Peyer's patch (tissue), 4 donors: Measurements from ENCODE around the gene LEKR1. TPM values are rescaled to one million over a fixed set of nuclear protein-coding genes. Genes with fewer than 3 reads are reported as not detected.
A peak's percentile ranks its signal among the peaks of the same experiment; 100 is the strongest.
"Not testable (repeated sequence)": the region's sequence is repeated elsewhere in the genome, so short reads cannot be mapped to it uniquely, and the experiment has no call there.

Experiments
- DNase-seq, 3 donors: peaks; one replicate each; pipeline ENCODE4 v3.0.0-alpha.2; 2017 to 2019
- H3K27ac ChIP-seq, 4 donors: fragments of 200-600 bp; sonication (generic); one replicate each; pipeline ENCODE4 v1.5.1; 2016 to 2019
- H3K27me3 ChIP-seq, 2 donors: fragments of 200-600 bp; sonication (generic); one replicate each; pipeline ENCODE4 v1.5.1; 2019
- H3K36me3 ChIP-seq, 3 donors: fragments of 200-600 bp; sonication (generic); one replicate each; pipeline ENCODE4 v1.5.1; 2016 to 2019
- H3K4me1 ChIP-seq, 4 donors: fragments of 200-600 bp; sonication (generic); one replicate each; pipeline ENCODE4 v1.5.1; 2016 to 2019
- H3K4me3 ChIP-seq, 4 donors: fragments of 200-600 bp; sonication (generic); 1 replicate in 3 of 4; 2 replicates in 1 of 4; pipeline ENCODE4 v1.5.1; 2016 to 2019; ENCODE audit warnings: mild to moderate bottlenecking in 1 of 4
- H3K9me3 ChIP-seq, 4 donors: fragments of 200-600 bp; sonication (generic); one replicate each; pipeline ENCODE4 v1.5.1; 2016 to 2019; ENCODE audit warnings: mild to moderate bottlenecking in 1 of 4
- CTCF ChIP-seq, 6 experiments: fragments of 450-650 bp in 4 of 6; fragments of 200-600 bp in 2 of 6; sonication (generic) in 1 of 6; IDR thresholded peaks; one replicate each; pipeline ENCODE4 v1.5.1; 2017 to 2019; ENCODE audit warnings: antibody characterized with exemption in 6 of 6, mild to moderate bottlenecking in 3 of 6, moderate library complexity in 1 of 6
- POLR2A ChIP-seq, 2 donors: fragments of 450-650 bp; IDR thresholded peaks; one replicate each; pipeline ENCODE4 v1.5.1; 2017; ENCODE audit warnings: antibody characterized with exemption in 2 of 2, mild to moderate bottlenecking in 2 of 2, moderate library complexity in 2 of 2
- total RNA-seq, 4 donors: library from RNA; depleted of rRNA; stranded (reverse); fragments of >200 nt; gene quantifications; one replicate each; pipeline ENCODE4 v1.1.0, GENCODE V29; 2016

The LEKR1 gene
- total RNA-seq, 4 donors from 2014 or later, result 0.85 to 9.1 (median 0.94) TPM; not detected in 1

GRCh38 chr3:156865732-156866131 is 39.6 kb downstream of the LEKR1 start:
- Histone ChIP-seq H3K9me3 (no peaks in the 10 kb centered on the region), H3K36me3 (no peaks in the 10 kb centered on the region), H3K4me3 (no peak overlapping the region), H3K4me1 (no peaks in the 10 kb centered on the region), H3K27ac (no peak overlapping the region), H3K27me3 (no peaks in the 10 kb centered on the region)
- no peak for DNase-seq
- TF ChIP-seq CTCF (IDR thresholded peaks at IDR 0.05) (peak in 1 of 6 experiments; percentile 4), POLR2A (IDR thresholded peaks at IDR 0.05) (no peak)

GRCh38 chr3:156867174-156867573 is 41.0 kb downstream of the LEKR1 start:
- TF ChIP-seq CTCF (IDR thresholded peaks at IDR 0.05) (no peak), POLR2A (IDR thresholded peaks at IDR 0.05) (no peak)
- no peaks in the 10 kb centered on the region for H3K27me3 ChIP-seq

GRCh38 chr3:156867920-156868319 is 41.8 kb downstream of the LEKR1 start:
- no peak for DNase-seq
- no peak overlapping the region for H3K27ac ChIP-seq
- no peaks in the 10 kb centered on the region for H3K27me3 ChIP-seq
- TF ChIP-seq CTCF (IDR thresholded peaks at IDR 0.05) (no peak), POLR2A (IDR thresholded peaks at IDR 0.05) (no peak)
- no peaks in the 10 kb centered on the region for H3K4me1 ChIP-seq
- peaks cover 0 to 2% (median 0%) of the 10 kb centered on the region in 4 donors for H3K9me3 ChIP-seq
- no peaks in the 10 kb centered on the region for H3K36me3 ChIP-seq
- H3K4me3 ChIP-seq, result no peak overlapping the region

More at GRCh38 chr3:156867174-156867573, 41.0 kb downstream of the LEKR1 start:
- Histone ChIP-seq H3K4me3 (no peak overlapping the region), H3K4me1 (no peaks in the 10 kb centered on the region), H3K36me3 (no peaks in the 10 kb centered on the region), H3K27ac (no peak overlapping the region), H3K9me3 (no peaks in the 10 kb centered on the region)
- DNase-seq, result no peak

GRCh38 chr3:156873906-156874305 is 47.8 kb downstream of the LEKR1 start:
- Histone ChIP-seq H3K4me1 (no peaks in the 10 kb centered on the region), H3K4me3 (no peak overlapping the region), H3K36me3 (no peaks in the 10 kb centered on the region), H3K27me3 (no peaks in the 10 kb centered on the region), H3K9me3 (peaks cover 0 to 5% (median 0%) of the 10 kb centered on the region in 4 donors), H3K27ac (no peak overlapping the region)
- no peak for DNase-seq
- TF ChIP-seq CTCF (IDR thresholded peaks at IDR 0.05), result no peak
- TF ChIP-seq POLR2A (IDR thresholded peaks at IDR 0.05), result no peak

- H3K27me3 ChIP-seq, H3K36me3 ChIP-seq, H3K4me3 ChIP-seq, H3K4me1 ChIP-seq, DNase-seq, H3K27ac ChIP-seq: not testable (repeated sequence)
- H3K9me3 ChIP-seq, result peaks cover 0 to 11% (median 0%) of the 10 kb centered on the region in 4 donors
Measured at GRCh38 chr3:156879491-156879890, 53.3 kb downstream of the LEKR1 start.

- DNase-seq, result no peak
- TF ChIP-seq POLR2A (IDR thresholded peaks at IDR 0.05), result no peak
- no peak for TF ChIP-seq CTCF (IDR thresholded peaks at IDR 0.05)
- peaks cover 0 to 3% of the 10 kb centered on the region in 2 donors for H3K27me3 ChIP-seq
Measured at GRCh38 chr3:156885761-156886160, 59.6 kb downstream of the LEKR1 start.

More at GRCh38 chr3:156885761-156886160, 59.6 kb downstream of the LEKR1 start:
- no peak overlapping the region for H3K27ac ChIP-seq
- H3K4me3 ChIP-seq, result no peak overlapping the region
- H3K9me3 ChIP-seq, result no peaks in the 10 kb centered on the region
- no peaks in the 10 kb centered on the region for H3K36me3 ChIP-seq
- no peaks in the 10 kb centered on the region for H3K4me1 ChIP-seq
